Suprapubic skin (tissue), 4 donors: Measurements from ENCODE around the gene XYLT2.

Experiments
- POLR2A ChIP-seq, 2 donors: fragments of 450-650 bp; IDR thresholded peaks; one replicate each; pipeline ENCODE4 v1.6.1; 2017; ENCODE audit warnings: antibody characterized with exemption in 2 of 2, mild to moderate bottlenecking in 2 of 2, moderate library complexity in 2 of 2
- POLR2AphosphoS5 ChIP-seq, 3 donors: sonication (generic); formaldehyde crosslinking; IDR thresholded peaks; one replicate each; pipeline ENCODE4 v1.6.1; 2017; ENCODE audit warnings: antibody characterized with exemption in 3 of 3
- TF ChIP-seq, protein P1 (sequence below), 2 donors: fragments of 200-600 bp in 1 of 2; fragments of 450-650 bp in 1 of 2; sonication (generic) in 1 of 2; IDR thresholded peaks; one replicate each; pipeline ENCODE4 v1.5.1; 2016 to 2019; ENCODE audit warnings: antibody characterized with exemption in 2 of 2, mild to moderate bottlenecking in 1 of 2, moderate library complexity in 1 of 2

- TF ChIP-seq POLR2AphosphoS5 (IDR thresholded peaks at IDR 0.05) (no peak), POLR2A (IDR thresholded peaks at IDR 0.05) (no peak)
- TF ChIP-seq, protein P1, sequence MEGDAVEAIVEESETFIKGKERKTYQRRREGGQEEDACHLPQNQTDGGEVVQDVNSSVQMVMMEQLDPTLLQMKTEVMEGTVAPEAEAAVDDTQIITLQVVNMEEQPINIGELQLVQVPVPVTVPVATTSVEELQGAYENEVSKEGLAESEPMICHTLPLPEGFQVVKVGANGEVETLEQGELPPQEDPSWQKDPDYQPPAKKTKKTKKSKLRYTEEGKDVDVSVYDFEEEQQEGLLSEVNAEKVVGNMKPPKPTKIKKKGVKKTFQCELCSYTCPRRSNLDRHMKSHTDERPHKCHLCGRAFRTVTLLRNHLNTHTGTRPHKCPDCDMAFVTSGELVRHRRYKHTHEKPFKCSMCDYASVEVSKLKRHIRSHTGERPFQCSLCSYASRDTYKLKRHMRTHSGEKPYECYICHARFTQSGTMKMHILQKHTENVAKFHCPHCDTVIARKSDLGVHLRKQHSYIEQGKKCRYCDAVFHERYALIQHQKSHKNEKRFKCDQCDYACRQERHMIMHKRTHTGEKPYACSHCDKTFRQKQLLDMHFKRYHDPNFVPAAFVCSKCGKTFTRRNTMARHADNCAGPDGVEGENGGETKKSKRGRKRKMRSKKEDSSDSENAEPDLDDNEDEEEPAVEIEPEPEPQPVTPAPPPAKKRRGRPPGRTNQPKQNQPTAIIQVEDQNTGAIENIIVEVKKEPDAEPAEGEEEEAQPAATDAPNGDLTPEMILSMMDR (IDR thresholded peaks at IDR 0.05), result no peak
Measured at GRCh38 chr17:50322271-50322670, 23.7 kb upstream of the XYLT2 start.
